GM19023 (cell line): ENCODE data around the gene ARHGAP23.
"Not testable (repeated sequence)": the region's sequence is repeated elsewhere in the genome, so short reads cannot be mapped to it uniquely, and the experiment has no call there.

ENCODE experiments used
- ATAC-seq: cut with Tn5 transposase; IDR thresholded peaks from one replicate; pipeline ENCODE4 v1.9.1; 2021; ENCODE audit warnings: mild to moderate bottlenecking, moderate library complexity; ENCODE audit not compliant: unreplicated experiment

ARHGAP23 gene

GRCh38 chr17:38511150-38512108 lies 83.2 kb downstream of the ARHGAP23 start:
- no peak for ATAC-seq

DNA sequence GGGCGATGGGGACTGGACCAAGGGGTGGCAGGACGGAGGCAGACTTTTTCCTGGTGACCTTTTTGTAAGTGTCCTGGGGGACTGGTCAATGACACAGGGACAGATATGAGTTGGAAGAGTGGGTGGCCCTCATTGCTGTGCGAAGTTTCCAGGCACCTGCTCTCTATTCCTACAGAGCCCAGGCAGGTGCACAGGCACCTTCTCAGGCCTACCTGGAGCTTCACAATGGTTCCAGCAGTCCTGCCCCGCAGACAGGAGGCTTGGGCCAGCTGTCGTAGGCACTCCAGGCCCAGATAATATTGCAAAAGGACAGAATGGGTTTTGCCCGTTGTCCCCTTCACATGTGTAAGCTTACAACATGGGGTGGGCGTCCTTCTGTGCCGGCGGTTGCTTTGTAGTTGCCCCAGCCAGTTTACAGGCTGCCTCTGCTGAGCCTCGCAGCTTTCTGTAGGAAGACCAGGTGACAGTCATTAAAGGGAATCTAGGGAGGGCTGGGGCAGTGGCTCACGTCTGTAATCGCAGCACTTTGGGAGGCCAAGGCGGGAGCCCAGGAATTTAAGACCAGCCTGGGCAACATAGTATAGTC lies 84.3 kb downstream of the ARHGAP23 start:
- no peak for ATAC-seq

- ATAC-seq, result not testable (repeated sequence)
Measured at GRCh38 chr17:38526526-38526925, 98.3 kb downstream of the ARHGAP23 start.

- not testable (repeated sequence) for ATAC-seq
Measured at GRCh38 chr17:38528141-38528540, 99.9 kb downstream of the ARHGAP23 start.

DNA sequence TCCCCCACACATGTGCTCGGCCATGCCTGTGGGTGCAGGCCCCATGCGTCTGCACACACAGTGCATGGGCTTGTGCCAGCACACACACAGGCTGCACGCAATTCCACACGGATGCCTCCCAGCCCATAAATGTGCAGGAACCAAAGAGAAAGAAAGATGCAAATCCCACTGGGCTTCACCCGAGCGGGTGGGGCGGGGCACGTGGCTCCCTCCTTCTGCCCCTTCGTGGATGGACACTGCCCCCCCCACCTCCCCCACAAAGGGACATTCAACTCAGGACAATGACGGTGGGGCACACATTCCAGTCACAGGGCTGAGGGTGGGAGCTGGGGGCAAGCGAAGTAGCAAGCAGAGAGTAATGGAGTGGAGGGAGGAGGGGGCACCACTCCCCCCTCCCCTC lies 102.6 kb downstream of the ARHGAP23 start:
- not testable (repeated sequence) for ATAC-seq

DNA sequence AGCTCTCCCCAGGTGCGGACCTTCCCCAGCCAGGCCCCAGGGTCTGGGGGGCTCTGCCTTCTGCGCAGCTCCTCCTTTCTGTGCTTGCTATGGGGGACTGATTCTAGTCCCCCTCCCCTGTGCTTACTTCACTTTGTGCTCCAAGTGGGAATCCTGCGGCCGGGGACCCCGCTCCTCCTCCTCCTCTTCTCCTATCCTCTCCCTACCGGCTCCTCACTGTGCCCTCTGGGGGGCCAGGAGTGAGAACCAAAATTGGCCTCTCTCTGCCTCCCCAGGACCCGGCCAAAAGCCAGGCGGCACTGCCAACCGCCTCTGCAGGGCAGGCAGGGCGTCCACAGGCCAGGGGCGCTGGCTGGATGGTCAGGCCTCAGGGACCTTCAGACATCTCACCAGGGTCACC lies 103.5 kb downstream of the ARHGAP23 start:
- ATAC-seq, result not testable (repeated sequence)

GRCh38 chr17:38532451-38532850 lies 104.2 kb downstream of the ARHGAP23 start:
- no peak for ATAC-seq

GRCh38 chr17:38533241-38533640 lies 105.0 kb downstream of the ARHGAP23 start:
- no peak for ATAC-seq

DNA sequence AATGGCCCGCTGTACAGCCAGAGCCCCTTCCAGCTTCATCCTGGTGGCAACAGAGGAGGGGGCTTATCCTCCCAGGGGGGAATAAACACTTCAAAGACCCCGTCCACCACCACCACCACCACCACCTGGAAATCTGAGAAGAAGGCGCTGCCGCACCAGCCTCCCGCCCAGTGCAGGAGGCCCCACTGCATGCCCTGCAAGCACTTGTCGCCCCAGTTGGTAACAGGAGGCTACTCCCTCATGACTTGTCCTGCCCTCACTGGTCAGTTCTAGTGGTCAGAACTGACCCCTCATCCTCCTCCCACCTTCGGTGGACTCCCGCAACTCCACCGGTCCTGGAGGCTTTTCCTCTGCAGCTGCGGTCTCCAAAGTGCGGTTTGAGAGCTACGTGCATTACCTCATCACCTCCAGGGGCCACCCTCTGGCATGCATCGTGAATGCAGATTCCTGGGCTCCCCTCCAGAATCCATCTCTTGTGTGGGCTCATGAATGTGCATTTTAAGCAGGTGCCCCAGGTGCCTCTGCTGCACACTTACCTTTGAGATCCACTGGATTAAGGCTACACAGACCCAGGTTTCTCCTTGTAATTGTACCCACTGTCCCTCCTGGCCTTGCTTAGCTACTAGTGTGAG lies 105.7 kb downstream of the ARHGAP23 start:
- ATAC-seq, result no peak

DNA sequence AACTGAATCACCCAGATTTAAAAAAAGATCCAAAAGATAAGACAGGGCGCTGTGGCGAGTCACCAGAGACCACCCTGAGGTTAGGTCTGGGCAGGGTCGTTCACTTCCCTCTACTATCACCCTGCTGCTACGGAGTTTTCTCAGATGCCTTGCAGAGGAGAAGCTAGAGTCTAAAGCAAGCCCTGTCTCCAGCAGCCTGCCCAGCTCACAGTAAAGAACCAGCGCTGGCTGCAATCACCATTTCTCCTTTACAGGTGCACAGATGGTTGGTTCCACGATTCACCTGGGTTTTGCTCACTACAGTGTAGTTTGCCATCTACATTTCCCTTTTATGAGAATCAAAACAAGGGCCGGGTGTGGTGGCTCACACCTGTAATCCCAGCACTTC lies 106.2 kb downstream of the ARHGAP23 start:
- no peak for ATAC-seq

DNA sequence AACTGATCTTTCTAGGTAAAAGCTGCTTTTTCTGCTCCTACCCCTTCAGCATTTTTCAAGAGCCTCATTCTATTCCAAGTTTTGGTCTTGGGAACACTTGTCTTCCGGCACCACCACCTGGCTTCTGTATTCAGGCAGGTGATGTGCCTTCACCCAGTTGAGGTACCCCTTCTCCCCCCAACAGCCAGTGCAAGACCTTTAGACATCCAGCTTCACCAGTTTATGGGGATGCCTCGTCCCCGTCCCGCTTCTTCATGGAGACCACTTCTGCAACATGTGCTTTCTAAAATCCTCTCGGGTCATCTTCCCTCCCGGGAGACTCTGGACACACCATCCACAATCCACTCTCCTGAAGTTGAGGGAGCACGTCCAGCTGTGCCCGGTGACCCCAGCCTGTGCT lies 107.6 kb downstream of the ARHGAP23 start:
- no peak for ATAC-seq

GRCh38 chr17:38536661-38537060 lies 108.4 kb downstream of the ARHGAP23 start:
- ATAC-seq, result no peak

GRCh38 chr17:38538906-38539305 lies 110.6 kb downstream of the ARHGAP23 start:
- ATAC-seq, result no peak

DNA sequence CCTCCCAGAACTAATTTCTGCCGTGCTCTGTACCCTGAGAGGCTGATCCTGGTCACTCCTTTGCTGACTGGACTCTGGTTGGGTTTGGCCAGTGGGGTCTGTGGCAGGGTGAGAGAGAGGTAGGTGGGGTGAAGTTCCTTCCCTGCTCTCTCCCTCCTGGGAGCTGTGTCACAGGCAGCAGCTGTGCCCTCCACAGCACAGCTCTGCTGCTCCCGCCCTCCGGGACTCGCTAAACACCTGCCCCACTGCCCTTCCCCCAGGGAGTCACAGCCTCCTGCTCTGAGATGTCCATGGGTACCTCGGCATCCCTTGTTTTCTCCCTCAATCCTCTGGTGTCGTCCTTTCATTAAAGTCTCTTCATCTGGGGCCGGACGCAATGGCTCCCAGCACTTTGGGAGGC lies 111.1 kb downstream of the ARHGAP23 start:
- ATAC-seq, result no peak

- ATAC-seq, result no peak
Measured at GRCh38 chr17:38540514-38541045, 112.3 kb downstream of the ARHGAP23 start.

DNA sequence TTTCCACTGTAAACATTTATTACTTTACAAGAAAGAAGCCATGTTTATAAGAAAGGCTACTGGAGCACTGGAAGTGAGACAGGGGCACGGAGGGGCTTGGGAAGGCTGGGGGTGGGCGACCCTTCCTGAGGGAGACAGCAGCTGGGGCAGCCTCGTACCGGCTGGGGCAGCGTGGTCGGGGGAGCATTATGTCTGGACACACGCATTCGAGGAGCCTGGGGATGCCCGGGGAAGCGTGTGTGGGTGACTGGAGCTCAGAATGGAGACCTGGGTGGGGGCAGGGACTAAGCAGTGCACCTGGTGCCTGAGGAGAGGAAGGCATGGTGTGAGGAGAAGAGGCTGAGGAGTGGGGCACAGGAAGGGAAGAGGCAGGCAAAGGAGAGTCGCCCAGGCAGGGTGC lies 113.0 kb downstream of the ARHGAP23 start:
- no peak for ATAC-seq

DNA sequence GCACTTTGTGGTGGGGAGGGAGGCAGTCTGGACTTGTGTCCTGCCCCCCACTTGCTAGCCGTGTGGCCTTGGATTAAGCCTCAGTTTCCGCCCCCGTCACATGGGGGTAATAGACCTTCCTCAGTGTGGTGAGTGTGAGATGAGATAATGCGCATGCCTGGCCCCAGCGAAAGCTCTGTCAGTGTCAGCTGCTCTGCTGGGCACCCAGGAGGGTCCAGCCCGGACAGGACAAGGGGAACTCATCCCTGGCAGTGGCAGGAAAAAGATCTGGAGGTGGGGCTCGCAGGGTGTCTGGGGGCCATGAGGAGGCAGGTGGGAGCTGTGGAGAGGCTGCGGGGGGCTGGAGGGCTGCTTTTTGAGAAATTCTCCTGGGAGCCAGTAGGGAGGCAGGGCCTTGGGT lies 114.0 kb downstream of the ARHGAP23 start:
- no peak for ATAC-seq

- ATAC-seq, result no peak
Measured at GRCh38 chr17:38543403-38544174, 115.3 kb downstream of the ARHGAP23 start.

GRCh38 chr17:38544175-38544838 lies 116.0 kb downstream of the ARHGAP23 start:
- no peak for ATAC-seq

DNA sequence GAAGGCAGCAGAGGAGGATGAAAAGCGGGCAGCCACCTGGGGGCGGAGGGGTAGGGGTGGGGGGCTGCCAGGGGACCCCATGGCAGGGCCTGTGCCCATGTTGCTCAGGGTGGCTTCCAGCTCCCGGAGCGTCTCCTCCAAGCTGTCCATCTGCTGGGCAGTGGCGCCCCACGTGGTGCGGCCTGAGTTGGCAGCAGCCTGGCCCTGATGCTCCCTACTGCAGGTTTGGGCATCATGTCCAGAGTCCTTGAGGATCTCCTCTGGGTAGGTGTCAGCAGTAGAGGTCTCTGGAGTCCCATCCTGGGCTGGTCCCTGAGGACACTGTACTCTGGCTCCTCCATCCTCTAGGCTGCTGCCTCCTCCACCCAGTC lies 116.6 kb downstream of the ARHGAP23 start:
- no peak for ATAC-seq
